GM10847 (cell line): ENCODE results near the gene FBXW7.

Experiments used
- POLR2A ChIP-seq: IDR thresholded peaks from 2 replicates; pipeline ENCODE4 v1.6.1; 2011; ENCODE audit not compliant: insufficient read length; ENCODE audit errors: extremely low read depth

FBXW7 gene

GRCh38 chr4:152556834-152557233 lies 20.9 kb upstream of the FBXW7 start:
- no peak for TF ChIP-seq POLR2A

- no peak for TF ChIP-seq POLR2A
Observed at GRCh38 chr4:152556283-152556682, 20.4 kb upstream of the FBXW7 start.

- no peak for TF ChIP-seq POLR2A
Observed at GRCh38 chr4:152554742-152555141, 18.9 kb upstream of the FBXW7 start.

GRCh38 chr4:152545088-152545487 lies 9.2 kb upstream of the FBXW7 start:
- no peak for TF ChIP-seq POLR2A

- no peak for TF ChIP-seq POLR2A
Observed at GRCh38 chr4:152540941-152541340, 5.0 kb upstream of the FBXW7 start.

GRCh38 chr4:152540293-152540674 lies 4.4 kb upstream of the FBXW7 start:
- no peak for TF ChIP-seq POLR2A

DNA sequence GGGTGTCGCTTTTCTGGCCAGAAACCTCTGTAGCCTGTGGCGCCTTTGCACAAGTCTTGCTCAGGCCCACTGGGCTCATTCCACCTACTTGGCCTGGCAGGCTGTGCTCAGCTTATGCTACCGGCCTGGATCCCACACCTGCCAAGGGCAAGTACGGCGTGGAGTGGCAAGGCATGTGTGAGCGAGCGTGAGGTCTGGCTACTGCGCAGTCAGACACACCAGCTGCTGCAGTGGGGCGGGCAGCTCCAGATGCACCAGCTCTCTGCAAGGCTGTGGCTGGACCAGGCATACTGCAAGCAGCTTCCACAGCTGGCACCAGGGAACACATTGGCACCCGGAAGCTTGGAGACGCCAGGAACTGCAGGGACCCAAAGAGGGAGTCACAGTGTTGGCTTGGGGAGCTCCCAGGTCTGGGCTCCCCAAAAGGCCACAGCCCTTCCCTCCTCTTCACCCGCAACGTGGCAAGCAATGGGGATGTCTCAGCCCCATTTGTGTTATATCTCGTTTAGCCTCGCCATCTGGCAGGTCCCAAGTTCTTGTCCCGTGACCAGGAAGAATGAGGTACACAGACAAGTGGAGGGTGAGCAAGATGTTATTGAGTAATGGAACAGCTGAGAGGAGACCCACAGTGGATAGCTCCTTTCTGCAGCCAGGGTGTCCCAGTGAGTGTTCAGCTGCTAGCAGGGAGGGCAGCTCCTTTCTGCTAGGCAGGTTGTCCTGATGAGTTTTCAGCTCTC lies 3.8 kb upstream of the FBXW7 start:
- no peak for TF ChIP-seq POLR2A

DNA sequence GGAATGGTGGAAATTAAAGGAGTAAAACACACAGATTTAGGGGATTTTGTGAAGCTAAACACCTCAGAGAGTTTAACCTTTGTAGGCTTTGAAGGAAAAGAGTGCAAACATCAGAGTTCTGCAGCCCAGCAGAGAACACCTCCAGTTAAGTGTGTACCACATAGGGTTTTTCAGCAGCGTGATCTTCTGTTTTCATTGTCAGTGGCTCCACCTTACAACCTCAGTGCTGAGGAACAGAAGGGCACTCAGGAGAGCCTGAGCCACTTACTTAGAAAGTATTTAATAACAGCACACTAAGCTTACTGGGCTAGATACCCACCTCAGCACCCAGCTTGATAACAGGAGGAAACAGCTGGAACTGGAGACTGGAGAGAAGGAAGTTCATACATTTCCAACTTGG lies 2.0 kb upstream of the FBXW7 start:
- no peak for TF ChIP-seq POLR2A

DNA sequence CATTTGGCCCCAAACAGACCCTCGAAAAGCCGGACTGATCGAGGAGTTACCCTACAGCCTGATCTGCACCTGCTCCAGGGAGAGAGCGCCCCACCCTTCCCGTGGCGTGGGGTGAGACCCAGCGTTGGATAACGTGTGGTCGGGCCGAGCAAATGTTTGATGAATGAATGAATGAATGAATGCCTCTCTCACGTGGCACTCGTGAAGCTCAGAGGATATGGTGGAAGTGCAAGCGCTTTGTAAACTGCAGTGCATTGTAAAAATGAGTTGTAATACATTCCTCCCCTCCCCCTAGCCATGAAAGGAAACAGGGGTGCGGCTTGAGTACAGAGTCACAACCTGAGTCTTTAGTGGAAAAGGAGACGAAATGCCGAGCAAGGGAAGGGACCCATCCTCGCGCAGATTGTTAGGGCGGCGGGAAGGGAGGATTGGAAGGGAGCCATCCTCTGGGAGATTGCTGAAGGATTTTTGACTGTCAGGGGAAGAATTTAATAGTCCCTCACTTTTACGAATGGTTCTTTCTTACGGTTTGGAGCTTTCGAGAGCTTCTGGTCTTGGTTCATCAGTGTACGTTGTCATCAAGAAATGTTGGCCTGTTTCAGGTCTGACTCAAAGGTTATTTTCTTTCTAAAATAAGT lies 772 bp upstream of the FBXW7 start:
- no peak for TF ChIP-seq POLR2A

GRCh38 chr4:152535360-152535902 lies 461 bp downstream of the FBXW7 start:
- no peak for TF ChIP-seq POLR2A

GRCh38 chr4:152534541-152535359 lies 1.1 kb downstream of the FBXW7 start:
- no peak for TF ChIP-seq POLR2A

DNA sequence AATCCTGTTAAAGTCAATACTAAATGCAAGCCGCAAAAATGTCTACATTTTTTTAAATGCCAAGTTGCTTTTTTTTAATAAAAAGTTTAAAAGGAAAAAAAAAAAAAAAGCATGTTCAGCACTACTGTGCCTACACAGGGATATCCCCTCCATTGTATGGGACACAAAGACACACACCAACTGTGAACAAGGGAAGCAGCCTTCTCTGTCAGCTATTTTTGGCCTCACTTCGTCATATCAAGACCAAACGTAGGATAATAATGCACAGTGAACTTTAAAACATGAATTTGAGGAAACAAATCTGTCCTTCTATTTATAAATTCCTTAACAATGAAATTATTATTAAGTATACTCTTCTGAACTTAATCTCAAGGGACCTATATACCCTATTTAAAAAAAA lies 4.4 kb downstream of the FBXW7 start:
- TF ChIP-seq POLR2A, result no peak

- TF ChIP-seq POLR2A, result no peak
Observed at GRCh38 chr4:152530600-152530999, 5.3 kb downstream of the FBXW7 start.

GRCh38 chr4:152529880-152530279 lies 6.0 kb downstream of the FBXW7 start:
- no peak for TF ChIP-seq POLR2A

GRCh38 chr4:152528060-152528459 lies 7.8 kb downstream of the FBXW7 start:
- no peak for TF ChIP-seq POLR2A

- TF ChIP-seq POLR2A, result no peak
Observed at GRCh38 chr4:152525878-152526277, 10.0 kb downstream of the FBXW7 start.
